Occipital lobe (tissue), 2 donors: ENCODE results near the gene PDGFRA. TPM values are rescaled to one million over a fixed set of nuclear protein-coding genes. Genes with fewer than 3 reads are reported as not detected.
"Not testable (repeated sequence)": the region's sequence is repeated elsewhere in the genome, so short reads cannot be mapped to it uniquely, and the experiment has no call there.

Experiments used
- DNase-seq: peaks from one replicate; lab custom pipeline; 2025; lab: John Stamatoyannopoulos, UW
- total RNA-seq: library from RNA; depleted of rRNA; stranded (reverse); fragments of >200 nt; gene quantifications from one replicate; pipeline ENCODE4 v1.2.3, GENCODE V29; 2014

The PDGFRA gene
- total RNA-seq, 1 donor from 2014 or later, result 74.7 TPM

GRCh38 chr4:54227256-54228055 is 1.6 kb upstream of the PDGFRA start:
- DNase-seq, result no peak

GRCh38 chr4:54228056-54228527 is 1.0 kb upstream of the PDGFRA start:
- DNase-seq, result peak; percentile 5

GRCh38 chr4:54228546-54228945 is 547 bp upstream of the PDGFRA start:
- DNase-seq, result no peak

- no peak for DNase-seq
Measured at GRCh38 chr4:54229631-54230483, 764 bp downstream of the PDGFRA start.

GRCh38 chr4:54230484-54231418 is 1.7 kb downstream of the PDGFRA start:
- no peak for DNase-seq

GRCh38 chr4:54231419-54231767 is 2.3 kb downstream of the PDGFRA start:
- DNase-seq, result no peak

GRCh38 chr4:54231768-54232688 is 2.9 kb downstream of the PDGFRA start:
- no peak for DNase-seq

GRCh38 chr4:54233277-54233696 is 4.2 kb downstream of the PDGFRA start:
- DNase-seq, result peak; percentile 69

GRCh38 chr4:54233697-54234496 is 4.8 kb downstream of the PDGFRA start:
- DNase-seq, result peak; percentile 45

GRCh38 chr4:54234497-54235205 is 5.6 kb downstream of the PDGFRA start:
- no peak for DNase-seq

- DNase-seq, result not testable (repeated sequence)
Measured at GRCh38 chr4:54236316-54236715, 7.2 kb downstream of the PDGFRA start.

- no peak for DNase-seq
Measured at GRCh38 chr4:54237770-54238169, 8.7 kb downstream of the PDGFRA start.

- no peak for DNase-seq
Measured at GRCh38 chr4:54238389-54238788, 9.3 kb downstream of the PDGFRA start.

- not testable (repeated sequence) for DNase-seq
Measured at GRCh38 chr4:54241268-54241823, 12.3 kb downstream of the PDGFRA start.

GRCh38 chr4:54243541-54243940 is 14.4 kb downstream of the PDGFRA start:
- DNase-seq, result not testable (repeated sequence)

- not testable (repeated sequence) for DNase-seq
Measured at GRCh38 chr4:54252312-54252711, 23.2 kb downstream of the PDGFRA start.

GRCh38 chr4:54254116-54254914 is 25.2 kb downstream of the PDGFRA start:
- no peak for DNase-seq

- DNase-seq, result no peak
Measured at GRCh38 chr4:54254915-54255246, 25.8 kb downstream of the PDGFRA start.
